HCT116 (cell line): ENCODE data around the gene PRSS53. TPM values are rescaled to one million over a fixed set of nuclear protein-coding genes. Genes with fewer than 3 reads are reported as not detected.

Experiments
- ATAC-seq: fragments of 200-7000 bp; cut with Tn5 transposase; 2 replicates; pipeline ENCODE4 v1.9.1; 2020; ENCODE audit warnings: mild to moderate bottlenecking, moderate library complexity
- BruUV-seq: library from RNA; stranded (reverse); fragments of 400-500 nt; replicated peaks from 2 replicates; lab custom pipeline; 2021; lab: Mats Ljungman, UMichigan
- CTCF ChIA-PET: fragments of 300-600 bp; sonication (Branson Sonifier 250); formaldehyde crosslinking; loops from one replicate; lab custom pipeline; 2021; ENCODE audit warnings: antibody characterized with exemption; lab: Charles Lee
- POLR2A ChIA-PET: fragments of 300-600, 350-600 bp; sonication (Branson Sonifier 250); formaldehyde crosslinking; loops from one replicate; lab custom pipeline; 2021; ENCODE audit warnings: antibody characterized with exemption; lab: Charles Lee
- RAD21 ChIA-PET, 2 experiments: fragments of 300-600 bp; sonication (Branson Sonifier 250); formaldehyde crosslinking; loops; one replicate each; lab custom pipeline; 2023; ENCODE audit warnings: low total read pairs in 2 of 2; ENCODE audit not compliant: uncharacterized antibody in 2 of 2, unreplicated experiment in 2 of 2, low non-redundant PET in 1 of 2; lab: Charles Lee
- DNase-seq: peaks from one replicate; pipeline ENCODE4 v3.0.0-alpha.2; 2010; ENCODE audit warnings: low read depth, low spot score
- H2AFZ ChIP-seq: fragments of 200-600 bp; shearing (Covaris generic), sonication (generic); 2 replicates; pipeline ENCODE4 v1.6.1; 2017; ENCODE audit warnings: low read depth, mixed run types, mixed read lengths, antibody characterized with exemption, low read length; ENCODE audit not compliant: poor library complexity, severe bottlenecking
- H3K27ac ChIP-seq: 2 replicates; pipeline ENCODE4 v1.5.1; 2012; ENCODE audit warnings: low read depth, low read length
- H3K27me3 ChIP-seq: fragments of 200-600 bp; sonication (generic); 2 replicates; pipeline ENCODE4 v1.6.1; 2016; ENCODE audit warnings: mixed run types, low read length, mixed read lengths; ENCODE audit not compliant: insufficient read depth
- H3K36me3 ChIP-seq, 2 experiments: fragments of 200-500 bp in 1 of 2; fragments of 200-600 bp in 1 of 2; sonication (Bioruptor generic) in 1 of 2; sonication (generic) in 1 of 2; 2 replicates each; pipeline versions ENCODE4 v1.5.1 to v1.6.1; 2014 to 2016; ENCODE audit warnings: low read length in 2 of 2, inconsistent platforms in 1 of 2, mixed read lengths in 1 of 2, mixed run types in 1 of 2; ENCODE audit not compliant: insufficient read depth in 2 of 2, control insufficient read depth in 1 of 2
- H3K4me1 ChIP-seq, 2 experiments: fragments of 200-600 bp in 1 of 2; sonication (generic) in 1 of 2; 2 replicates each; pipeline versions ENCODE4 v1.5.1 to v1.6.1; 2012 to 2017; ENCODE audit warnings: low read length in 2 of 2, inconsistent platforms in 1 of 2, mild to moderate bottlenecking in 1 of 2, mixed read lengths in 1 of 2, mixed run types in 1 of 2, moderate library complexity in 1 of 2; ENCODE audit not compliant: insufficient read depth in 2 of 2, control insufficient read depth in 1 of 2
- H3K4me2 ChIP-seq: fragments of 200-600 bp; sonication (generic); 2 replicates; pipeline ENCODE4 v1.6.1; 2017; ENCODE audit warnings: mixed run types, low read length, mixed read lengths
- H3K4me3 ChIP-seq, 2 experiments: fragments of 200-600 bp in 1 of 2; sonication (generic) in 1 of 2; replicated peaks in 1 of 2; 2 replicates each; pipeline ENCODE4 v1.5.1; 2011 to 2016; ENCODE audit warnings: low read length in 2 of 2, control low read depth in 1 of 2, low read depth in 1 of 2, mild to moderate bottlenecking in 1 of 2, mixed read lengths in 1 of 2, mixed run types in 1 of 2
- H3K79me2 ChIP-seq: fragments of 200-600 bp; sonication (generic); 2 replicates; pipeline ENCODE4 v1.6.1; 2017; ENCODE audit warnings: mild to moderate bottlenecking, mixed run types, low read length, moderate library complexity, mixed read lengths; ENCODE audit not compliant: insufficient read depth
- H3K9ac ChIP-seq: fragments of 200-600 bp; sonication (generic); 2 replicates; pipeline ENCODE4 v1.6.1; 2016; ENCODE audit warnings: low read length, mixed read lengths
- H3K9me2 ChIP-seq: fragments of 200-600 bp; sonication (generic), shearing (Covaris generic); 2 replicates; pipeline ENCODE4 v1.6.1; 2017; ENCODE audit warnings: mixed run types, mild to moderate bottlenecking, moderate library complexity; ENCODE audit not compliant: insufficient read depth
- H3K9me3 ChIP-seq, 2 experiments: fragments of 200-500 bp in 1 of 2; fragments of 200-600 bp in 1 of 2; sonication (Bioruptor generic) in 1 of 2; sonication (generic) in 1 of 2; 2 replicates each; pipeline ENCODE4 v1.6.1; 2014 to 2017; ENCODE audit warnings: low read length in 2 of 2, mixed read lengths in 2 of 2, inconsistent platforms in 1 of 2, low read depth in 1 of 2, mild to moderate bottlenecking in 1 of 2, mixed run types in 1 of 2, moderate library complexity in 1 of 2; ENCODE audit not compliant: control insufficient read depth in 1 of 2, insufficient read depth in 1 of 2
- H4K20me1 ChIP-seq: fragments of 200-600 bp; sonication (generic), shearing (Covaris generic); 2 replicates; pipeline ENCODE4 v1.6.1; 2017; ENCODE audit warnings: mixed run types, mild to moderate bottlenecking, moderate library complexity; ENCODE audit not compliant: insufficient read depth
- CTCF ChIP-seq, 3 experiments: fragments of 200-600 bp in 1 of 3; sonication (generic) in 1 of 3; IDR thresholded peaks in 2 of 3; conservative IDR thresholded peaks in 1 of 3; 2 replicates each; pipeline ENCODE4 v1.5.1; 2012 to 2017; ENCODE audit warnings: low read depth in 2 of 3, low read length in 2 of 3, antibody characterized with exemption in 1 of 3, borderline replicate concordance in 1 of 3, control low read depth in 1 of 3, mild to moderate bottlenecking in 1 of 3, mixed read lengths in 1 of 3, mixed run types in 1 of 3, moderate library complexity in 1 of 3; ENCODE audit not compliant: insufficient read depth in 1 of 3
- ELF1 ChIP-seq: IDR thresholded peaks from 2 replicates; pipeline ENCODE4 v1.6.1; 2012; ENCODE audit warnings: low read depth, borderline replicate concordance
- EZH2 ChIP-seq: fragments of 200-600 bp; sonication (generic); IDR thresholded peaks from 2 replicates; pipeline ENCODE4 v1.6.1; 2017; ENCODE audit warnings: antibody characterized with exemption, mixed run types
- EZH2phosphoT487 ChIP-seq: fragments of 200-600 bp; IDR thresholded peaks from 2 replicates; pipeline ENCODE4 v1.6.1; 2018; ENCODE audit warnings: antibody characterized with exemption, borderline replicate concordance
- FOSL1 ChIP-seq: IDR thresholded peaks from 2 replicates; pipeline ENCODE4 v1.6.1; 2012; ENCODE audit warnings: low read depth
- JUND ChIP-seq: IDR thresholded peaks from 2 replicates; pipeline ENCODE4 v1.6.1; 2012
- POLR2AphosphoS5 ChIP-seq: IDR thresholded peaks from 2 replicates; pipeline ENCODE4 v1.6.1; 2011; ENCODE audit warnings: mild to moderate bottlenecking, low read depth, low read length, moderate library complexity
- RAD21 ChIP-seq: IDR thresholded peaks from 2 replicates; pipeline ENCODE4 v1.6.1; 2012; ENCODE audit warnings: low read depth, mild to moderate bottlenecking
- SP1 ChIP-seq: IDR thresholded peaks from 2 replicates; pipeline ENCODE4 v1.6.1; 2012; ENCODE audit warnings: low read depth
- ZFX ChIP-seq: fragments of 450-650 bp; IDR thresholded peaks from 2 replicates; pipeline ENCODE4 v1.6.1; 2017
- ZNF274 ChIP-seq: fragments of 200-500 bp; sonication (Bioruptor generic); IDR thresholded peaks from 2 replicates; pipeline ENCODE4 v1.6.1; 2014; ENCODE audit warnings: mild to moderate bottlenecking, low read depth, low read length, inconsistent platforms
- intact Hi-C: fragments of 100-400 bp; cut with micrococcal nuclease; formaldehyde crosslinking; loops from 2 replicates; pipeline ENCODE4 v1.10.0; 2022
- total RNA-seq: library from RNA; stranded (reverse); gene quantifications from one replicate; pipeline ENCODE4 v1.2.1, GENCODE V29; 2021; ENCODE audit not compliant: unreplicated experiment

The PRSS53 gene
- total RNA-seq, 1 experiment from 2014 or later: 11.6 TPM

- intact Hi-C loops: no loop called here
Measured at GRCh38 chr16:31089199-31089598, 456 bp upstream of the PRSS53 start.

More at GRCh38 chr16:31089199-31089598, 456 bp upstream of the PRSS53 start:
- no TSS peak for BruUV-seq
- H3K9ac ChIP-seq: no peak overlapping the region
- H3K4me1 ChIP-seq: peaks cover 5 to 12% of the 10 kb centered on the region in 2 experiments; a peak in 3 of 4 replicates
- DNase-seq: no peak
- no peak overlapping the region for H3K4me2 ChIP-seq
- CTCF ChIA-PET: no interaction called here
- H3K9me2 ChIP-seq: no peaks in the 10 kb centered on the region
- no peak overlapping the region for H2AFZ ChIP-seq
- RAD21 ChIA-PET: no interaction called here
- no peaks in the 10 kb centered on the region for H3K27me3 ChIP-seq
- H3K4me3 ChIP-seq: no peak overlapping the region
- no peaks in the 10 kb centered on the region for H3K9me3 ChIP-seq
- H4K20me1 ChIP-seq: no peaks in the 10 kb centered on the region
- no peak overlapping the region for H3K27ac ChIP-seq
- H3K36me3 ChIP-seq: peaks cover 0 to 8% of the 10 kb centered on the region in 2 experiments; a peak in 3 of 4 replicates
- TF ChIP-seq ELF1 (no peak), FOSL1 (no peak), JUND (no peak), EZH2phosphoT487 (no peak), RAD21 (no peak), SP1 (no peak), ZNF274 (no peak), CTCF (IDR thresholded peaks at IDR 0.05 in 2 of 3, conservative IDR thresholded peaks at IDR 0.05 in 1 of 3; ENCODE audit: borderline replicate concordance in 1 of 3, insufficient read depth in 1 of 3, low read depth in 2 of 3, low read length in 2 of 3) (no peak), EZH2 (no peak), ZFX (no peak), POLR2AphosphoS5 (no peak)
- POLR2A ChIA-PET: no interaction called here
- H3K79me2 ChIP-seq: peaks cover 34% of the 10 kb centered on the region
- ATAC-seq: no peak
